AG04449 (cell line): ENCODE measurements around the gene ZFR2.

Source experiments
- CTCF ChIA-PET: fragments of 350-600 bp; formaldehyde crosslinking; extraction: SDS; loops from one replicate; lab custom pipeline; 2021; ENCODE audit warnings: antibody characterized with exemption; lab: Yijun Ruan, JAX
- POLR2A ChIA-PET: fragments of 400-600, 350-600 bp; formaldehyde crosslinking; extraction: SDS; loops from one replicate; lab custom pipeline; 2020; ENCODE audit warnings: antibody characterized with exemption, inconsistent platforms; lab: Yijun Ruan, JAX
- DNase-seq: peaks from one replicate; pipeline ENCODE4 v3.0.0-alpha.2; 2010; ENCODE audit warnings: low read depth, low spot score
- H3K4me3 ChIP-seq: 2 replicates; pipeline ENCODE4 v1.5.1; 2011; ENCODE audit warnings: low read depth, mild to moderate bottlenecking, control low read depth, low read length
- CTCF ChIP-seq: IDR thresholded peaks from one replicate; pipeline ENCODE4 v1.5.1; 2011; ENCODE audit warnings: mild to moderate bottlenecking, moderate library complexity, low read length, control low read depth, inconsistent platforms; ENCODE audit not compliant: insufficient read depth; ENCODE audit errors: missing control alignments

Gene ZFR2

GRCh38 chr19:3857449-3858003, 11.3 kb downstream of the ZFR2 start:
- DNase-seq, result no peak
- TF ChIP-seq CTCF, result no peak
- POLR2A ChIA-PET, result no interaction called here
- CTCF ChIA-PET, result interaction anchor here (1.5 to 2.1 kb wide), 2 partner anchors 8 to 35 kb away, joined by 5 to 6 read pairs; no protein-coding TSS in a partner anchor
- no peak overlapping the region for H3K4me3 ChIP-seq

- DNase-seq, result no peak
- TF ChIP-seq CTCF, result no peak
- H3K4me3 ChIP-seq, result no peak overlapping the region
- ChIA-PET CTCF (interaction anchor here (1.5 kb wide), 1 partner anchor 9 kb away, joined by 4 read pairs; no protein-coding TSS in a partner anchor), POLR2A (no interaction called here)
Observed at GRCh38 chr19:3855320-3855719, 13.5 kb downstream of the ZFR2 start.

GRCh38 chr19:3852614-3853254, 16.1 kb downstream of the ZFR2 start:
- POLR2A ChIA-PET, result no interaction called here
- H3K4me3 ChIP-seq, result no peak overlapping the region
- TF ChIP-seq CTCF, result peak; percentile 29
- peak; percentile 17 for DNase-seq
- CTCF ChIA-PET, result interaction anchor here (1.3 kb wide), 1 partner anchor 135 kb away, joined by 7 read pairs; no protein-coding TSS in a partner anchor

- POLR2A ChIA-PET, result no interaction called here
Observed at GRCh38 chr19:3852177-3852511, 16.7 kb downstream of the ZFR2 start.

GRCh38 chr19:3851254-3852176, 17.3 kb downstream of the ZFR2 start:
- no peak for TF ChIP-seq CTCF
- CTCF ChIA-PET, result interaction anchor here (0.9 to 1.8 kb wide), 3 partner anchors 30 to 136 kb away, joined by 3 to 4 read pairs (median 3); no protein-coding TSS in a partner anchor
- POLR2A ChIA-PET, result no interaction called here
- no peak for DNase-seq
- no peak overlapping the region for H3K4me3 ChIP-seq

More at GRCh38 chr19:3852177-3852511, 16.7 kb downstream of the ZFR2 start:
- H3K4me3 ChIP-seq, result no peak overlapping the region
- CTCF ChIA-PET, result interaction anchor here (1.3 kb wide), 1 partner anchor 136 kb away, joined by 7 read pairs; no protein-coding TSS in a partner anchor
- TF ChIP-seq CTCF, result no peak
- DNase-seq, result no peak
